ENCODE data around the gene LRRC8B. TPM values are rescaled to one million over a fixed set of nuclear protein-coding genes. Genes with fewer than 3 reads are reported as not detected.
"Not testable (repeated sequence)": the region's sequence is repeated elsewhere in the genome, so short reads cannot be mapped to it uniquely, and the experiment has no call there.

Gene LRRC8B
- total and polyA plus RNA-seq, 2 of the 8 experiments (the other 6 are each of a cell fraction or from before 2014, with no cell fraction given): 18.4 to 29.2 TPM

DNA sequence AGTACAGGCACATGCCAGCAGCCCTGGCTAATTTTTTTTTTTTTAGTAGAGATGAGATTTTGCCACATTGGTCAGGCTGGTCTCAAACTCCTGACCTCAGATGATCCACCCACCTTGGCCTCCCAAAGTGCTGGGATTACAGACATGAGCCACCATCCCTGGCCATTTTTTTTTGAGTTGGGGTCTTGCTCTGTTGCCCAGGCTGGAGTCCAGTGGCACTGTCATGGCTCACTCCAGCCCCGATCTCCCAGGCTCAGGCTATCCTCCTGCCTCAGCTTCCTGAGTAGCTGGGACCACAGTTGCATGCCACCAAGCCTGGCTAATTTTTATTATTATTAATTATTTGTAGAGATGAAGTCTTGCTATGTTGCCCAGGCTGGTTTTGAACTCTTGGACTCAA, 19.0 kb downstream of the LRRC8B start:
- H3K9ac ChIP-seq (replicated peaks in 1 of 4; ENCODE audit: extremely low read depth in 1 of 4, low read depth in 3 of 4, low read length in 3 of 4); FAIRE-seq; H4K20me1 ChIP-seq (replicated peaks in 1 of 2; ENCODE audit: control insufficient read depth in 1 of 2, insufficient read depth in 2 of 2, low read length in 2 of 2); H4K5ac ChIP-seq (ENCODE audit: insufficient read length, low read depth, low read length); CTCF ChIA-PET (ENCODE audit: partially characterized antibody); H3K27me3 ChIP-seq (replicated peaks in 1 of 4; ENCODE audit: control insufficient read depth in 3 of 4, extremely low read depth in 1 of 4, insufficient read depth in 3 of 4, low read length in 3 of 4); H3K23me2 ChIP-seq (ENCODE audit: low read depth, low read length); H3K36me3 ChIP-seq (ENCODE audit: control insufficient read depth in 2 of 4, insufficient read depth in 4 of 4, low read length in 3 of 4); H3K27ac ChIP-seq (ENCODE audit: low read depth, low read length); H3K14ac ChIP-seq (ENCODE audit: insufficient read length); H3K9me3 ChIP-seq (ENCODE audit: insufficient read depth in 2 of 2, low read depth in 1 of 2, low read length in 1 of 2); H3K4ac ChIP-seq (replicated peaks; ENCODE audit: insufficient read length, low read depth, low read length); H3K4me1 ChIP-seq (replicated peaks in 1 of 4; ENCODE audit: control insufficient read depth in 3 of 4, insufficient read depth in 4 of 4, low read length in 3 of 4); H2AK5ac ChIP-seq (ENCODE audit: low read depth, low read length); H4K8ac ChIP-seq (ENCODE audit: extremely low read depth, insufficient read depth, low read length); H4K91ac ChIP-seq (replicated peaks; ENCODE audit: insufficient read length, low read length); H3K18ac ChIP-seq (ENCODE audit: extremely low read depth, low read length); H3K79me1 ChIP-seq (ENCODE audit: low read depth, low read length); H2BK15ac ChIP-seq (ENCODE audit: low read length); H2AFZ ChIP-seq (ENCODE audit: low read length); POLR2A ChIA-PET (ENCODE audit: partially characterized antibody); H3K4me2 ChIP-seq (ENCODE audit: insufficient read depth in 1 of 2, low read depth in 2 of 2, low read length in 2 of 2); H2BK120ac ChIP-seq (replicated peaks; ENCODE audit: low read depth, low read length); H2BK20ac ChIP-seq (ENCODE audit: low read length); H3K23ac ChIP-seq (ENCODE audit: insufficient read length); H3K56ac ChIP-seq (replicated peaks; ENCODE audit: insufficient read length, low read depth, low read length); H3K4me3 ChIP-seq (ENCODE audit: extremely low read depth in 1 of 4, insufficient read depth in 2 of 4, low read depth in 3 of 4, low read length in 4 of 4); H2BK5ac ChIP-seq (ENCODE audit: low read depth, low read length); DNase-seq (ENCODE audit: low read depth in 1 of 2, low spot score in 2 of 2); H2BK12ac ChIP-seq (ENCODE audit: low read depth, low read length): not testable (repeated sequence)
- H3K79me2 ChIP-seq (ENCODE audit: control insufficient read depth in 1 of 2, insufficient read depth in 2 of 2, low read length in 2 of 2): peaks cover 0 to 74% of the 10 kb centered on the region in 2 experiments; a peak in 2 of 4 replicates
- WGBS, 2 experiments (ENCODE audit: extremely low coverage in 1 of 2, insufficient coverage in 1 of 2, insufficient read length in 1 of 2, insufficient replicate concordance in 2 of 2, low coverage in 1 of 2, low lambda C conversion rate in 2 of 2, missing lambda C conversion rate in 1 of 2): 87% methylated on average over 1 of the region's 1 CpG; no CpG with 5 or more reads in 1 of the 2 experiments

Measured in H1 (cell line).